IMR-90 (cell line): ENCODE data around the gene DTX3. TPM values are rescaled to one million over a fixed set of nuclear protein-coding genes. Genes with fewer than 3 reads are reported as not detected.

Experiments
- ATAC-seq: fragments of 200-7000 bp; cut with Tn5 transposase; 2 replicates; pipeline ENCODE4 v1.9.1; 2020; ENCODE audit warnings: low read depth, mild to moderate bottlenecking, moderate library complexity
- BruUV-seq: library from RNA; stranded (reverse); fragments of 400-500 nt; replicated peaks from 2 replicates; lab custom pipeline; 2021; lab: Mats Ljungman, UMichigan
- CTCF ChIA-PET: fragments of 300-600 bp; formaldehyde crosslinking; extraction: SDS; loops from one replicate; lab custom pipeline; 2021; ENCODE audit warnings: antibody characterized with exemption; lab: Yijun Ruan, JAX
- POLR2A ChIA-PET: fragments of 300-600 bp; sonication (Branson Sonifier 250); formaldehyde crosslinking; loops from one replicate; lab custom pipeline; 2022; ENCODE audit warnings: antibody characterized with exemption; ENCODE audit not compliant: unreplicated experiment; lab: Charles Lee
- DNase-seq: peaks from one replicate; pipeline ENCODE4 v3.0.0; 2013
- H2AFZ ChIP-seq: replicated peaks from 2 replicates; pipeline ENCODE3; 2013; ENCODE audit warnings: low read length, mild to moderate bottlenecking; ENCODE audit not compliant: poor library complexity
- H2AK5ac ChIP-seq: 2 replicates; pipeline ENCODE4 v1.6.1; 2013; ENCODE audit warnings: low read depth, low read length, inconsistent platforms
- H2AK9ac ChIP-seq: replicated peaks from 2 replicates; pipeline ENCODE3; 2013; ENCODE audit warnings: mild to moderate bottlenecking, low read depth, low read length, moderate library complexity; ENCODE audit not compliant: poor library complexity
- H2BK120ac ChIP-seq: 2 replicates; pipeline ENCODE4 v1.6.1; 2013; ENCODE audit warnings: low read depth, low read length, inconsistent platforms
- H2BK15ac ChIP-seq: 3 replicates; pipeline ENCODE4 v1.6.1; 2013; ENCODE audit warnings: low read depth, low read length, inconsistent platforms
- H2BK20ac ChIP-seq: 2 replicates; pipeline ENCODE4 v1.6.1; 2013; ENCODE audit warnings: low read depth, mild to moderate bottlenecking, inconsistent platforms, low read length, moderate library complexity
- H2BK5ac ChIP-seq: 2 replicates; pipeline ENCODE4 v1.6.1; 2013; ENCODE audit warnings: mild to moderate bottlenecking, low read depth, low read length, inconsistent platforms; ENCODE audit not compliant: poor library complexity, severe bottlenecking
- H3K14ac ChIP-seq: replicated peaks from 2 replicates; pipeline ENCODE4 v1.6.1; 2013; ENCODE audit warnings: low read depth, low read length, inconsistent platforms
- H3K18ac ChIP-seq: 2 replicates; pipeline ENCODE4 v1.6.1; 2013; ENCODE audit warnings: low read depth, low read length, control low read depth
- H3K23ac ChIP-seq: 2 replicates; pipeline ENCODE4 v1.6.1; 2013; ENCODE audit warnings: low read depth, low read length, inconsistent platforms
- H3K27ac ChIP-seq: 2 replicates; pipeline ENCODE4 v1.5.1; 2013; ENCODE audit warnings: mild to moderate bottlenecking, control low read depth, low read length; ENCODE audit not compliant: insufficient read depth
- H3K27me3 ChIP-seq: 2 replicates; pipeline ENCODE4 v1.6.1; 2013; ENCODE audit warnings: low read length; ENCODE audit not compliant: control insufficient read depth, insufficient read depth
- H3K36me3 ChIP-seq: 2 replicates; pipeline ENCODE4 v1.6.1; 2013; ENCODE audit warnings: low read length, mixed read lengths; ENCODE audit not compliant: control insufficient read depth, insufficient read depth
- H3K4ac ChIP-seq: 2 replicates; pipeline ENCODE4 v1.6.1; 2013; ENCODE audit warnings: low read depth, low read length, inconsistent platforms
- H3K4me1 ChIP-seq: 2 replicates; pipeline ENCODE4 v1.6.1; 2013; ENCODE audit warnings: low read length, mixed read lengths; ENCODE audit not compliant: control insufficient read depth, insufficient read depth
- H3K4me2 ChIP-seq: 2 replicates; pipeline ENCODE4 v1.6.1; 2013; ENCODE audit warnings: low read depth, mild to moderate bottlenecking, control low read depth, low read length, moderate library complexity
- H3K4me3 ChIP-seq: 2 replicates; pipeline ENCODE4 v1.5.1; 2013; ENCODE audit warnings: low read depth, mild to moderate bottlenecking, control low read depth, low read length, moderate library complexity; ENCODE audit not compliant: insufficient read depth
- H3K56ac ChIP-seq: 2 replicates; pipeline ENCODE4 v1.6.1; 2013; ENCODE audit warnings: low read length, inconsistent platforms; ENCODE audit not compliant: insufficient read depth; ENCODE audit errors: extremely low read depth
- H3K79me1 ChIP-seq, 2 experiments: 2 replicates each; pipeline ENCODE4 v1.6.1; 2013; ENCODE audit warnings: low read length in 2 of 2, inconsistent platforms in 1 of 2, low read depth in 1 of 2
- H3K9ac ChIP-seq: 2 replicates; pipeline ENCODE4 v1.6.1; 2013; ENCODE audit warnings: low read depth, low read length, control low read depth
- H3K9me1 ChIP-seq: 2 replicates; pipeline ENCODE4 v1.6.1; 2013; ENCODE audit warnings: low read length, inconsistent platforms; ENCODE audit not compliant: insufficient read depth
- H3K9me3 ChIP-seq: 2 replicates; pipeline ENCODE4 v1.6.1; 2013; ENCODE audit warnings: low read length; ENCODE audit not compliant: control insufficient read depth, insufficient read depth
- H4K20me1 ChIP-seq: 2 replicates; pipeline ENCODE4 v1.6.1; 2013; ENCODE audit warnings: low read length, inconsistent platforms; ENCODE audit not compliant: insufficient read depth
- H4K5ac ChIP-seq: 2 replicates; pipeline ENCODE4 v1.6.1; 2013; ENCODE audit warnings: mild to moderate bottlenecking, low read depth, low read length, control low read depth
- H4K8ac ChIP-seq, 2 experiments: 2 replicates each; pipeline ENCODE4 v1.6.1; 2013; ENCODE audit warnings: low read depth in 2 of 2, low read length in 2 of 2, control low read depth in 1 of 2, inconsistent platforms in 1 of 2
- H4K91ac ChIP-seq: 2 replicates; pipeline ENCODE4 v1.6.1; 2013; ENCODE audit warnings: low read depth, low read length, inconsistent platforms; ENCODE audit not compliant: insufficient read depth
- CEBPB ChIP-seq: IDR thresholded peaks from 2 replicates; pipeline ENCODE4 v1.6.1; 2012; ENCODE audit warnings: low read depth, low read length, improper control_type of control experiment
- FOS ChIP-seq: fragments of 150-350 bp; IDR thresholded peaks from 2 replicates; pipeline ENCODE4 v1.6.1; 2016; ENCODE audit warnings: low read depth, low read length
- MXI1 ChIP-seq: IDR thresholded peaks from 2 replicates; pipeline ENCODE4 v1.6.1; 2012; ENCODE audit warnings: low read depth, mild to moderate bottlenecking, low read length, moderate library complexity, borderline replicate concordance
- RFX5 ChIP-seq: IDR thresholded peaks from 2 replicates; pipeline ENCODE4 v1.8.0; 2012; ENCODE audit warnings: low read depth, mild to moderate bottlenecking, low read length, moderate library complexity
- SMC3 ChIP-seq: fragments of 150-350 bp; IDR thresholded peaks from 2 replicates; pipeline ENCODE4 v1.6.1; 2016; ENCODE audit warnings: low read depth, mild to moderate bottlenecking, antibody characterized with exemption, low read length, moderate library complexity
- WGBS, 2 experiments: methylation state at CpG; one replicate each; pipeline versions ENCODE4 v1.1.5 to v1.1.7; 2013; ENCODE audit warnings: missing lambda C conversion rate in 2 of 2; ENCODE audit not compliant: insufficient read length in 1 of 2; ENCODE audit errors: extremely low coverage in 2 of 2; 5-methylcytosine and 5-hydroxymethylcytosine counted together
- dilution Hi-C: fragments of 300-500 bp; cut with HindIII; formaldehyde crosslinking; loops from one replicate; pipeline ENCODE4 v1.14.3; 2018; ENCODE audit warnings: low sequenced_read_pairs; ENCODE audit not compliant: unreplicated experiment
- in situ Hi-C: fragments of 300-500 bp; cut with MboI; formaldehyde crosslinking; loops from 3 replicates; pipeline ENCODE4 v1.14.3; 2019; ENCODE audit warnings: low sequenced_read_pairs, inconsistent platforms, mixed read lengths
- intact Hi-C: fragments of 100-400 bp; cut with micrococcal nuclease; formaldehyde crosslinking; loops from 2 replicates; pipeline ENCODE4 v1.10.0; 2022
- polyA plus RNA-seq, 3 experiments: library from polyadenylated mRNA; depleted of rRNA; stranded (reverse); fragments of >200 nt; gene quantifications; 2 replicates each; pipeline ENCODE4 v1.2.3, GENCODE V29; 2012; ENCODE audit warnings: low replicate concordance in 1 of 3
- total RNA-seq: library from RNA; depleted of rRNA; stranded (reverse); fragments of >200 nt; gene quantifications from 2 replicates; pipeline ENCODE4 v1.2.3, GENCODE V29; 2012
- TF ChIP-seq, protein P1 (sequence below): fragments of 150-350 bp; IDR thresholded peaks from 2 replicates; pipeline ENCODE4 v1.6.1; 2016; ENCODE audit warnings: low read depth, mild to moderate bottlenecking, low read length, moderate library complexity, borderline replicate concordance

Gene DTX3
- total and polyA plus RNA-seq, 2 of the 4 experiments (the other 2 are of a cell fraction): 2.9 to 14.6 TPM

DNA sequence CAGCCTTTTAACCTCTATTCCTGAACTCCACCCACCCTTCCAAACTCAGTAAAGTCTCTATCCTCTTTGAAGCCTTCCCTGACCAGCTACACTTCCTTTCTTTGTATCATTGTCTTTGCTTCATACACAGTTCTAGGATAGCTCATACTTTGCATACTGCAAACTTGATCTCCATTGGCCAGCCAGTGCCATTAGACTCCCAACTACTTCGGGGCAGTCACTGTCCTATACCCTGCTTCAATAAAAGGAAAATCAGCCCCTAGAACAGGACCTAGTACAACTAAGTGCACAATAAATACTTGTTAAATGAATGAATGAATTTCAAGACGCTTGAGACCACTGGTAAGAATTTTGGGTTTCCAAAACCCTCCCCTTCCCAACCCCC lies 14.2 kb upstream of the DTX3 start:
- no peaks in the 10 kb centered on the region for H3K9me3 ChIP-seq
- peaks cover 11% of the 10 kb centered on the region for H3K9me1 ChIP-seq
- H2BK5ac ChIP-seq: no peak overlapping the region
- peak overlapping the region; percentile 66 to 91 for H4K8ac ChIP-seq
- H3K56ac ChIP-seq: 0 out of 2 replicates have a peak overlapping the region, but pooled peaks have one; percentile 43
- no peak for TF ChIP-seq CEBPB
- TF ChIP-seq SMC3: no peak
- no peak for TF ChIP-seq RFX5
- TF ChIP-seq, protein P1, sequence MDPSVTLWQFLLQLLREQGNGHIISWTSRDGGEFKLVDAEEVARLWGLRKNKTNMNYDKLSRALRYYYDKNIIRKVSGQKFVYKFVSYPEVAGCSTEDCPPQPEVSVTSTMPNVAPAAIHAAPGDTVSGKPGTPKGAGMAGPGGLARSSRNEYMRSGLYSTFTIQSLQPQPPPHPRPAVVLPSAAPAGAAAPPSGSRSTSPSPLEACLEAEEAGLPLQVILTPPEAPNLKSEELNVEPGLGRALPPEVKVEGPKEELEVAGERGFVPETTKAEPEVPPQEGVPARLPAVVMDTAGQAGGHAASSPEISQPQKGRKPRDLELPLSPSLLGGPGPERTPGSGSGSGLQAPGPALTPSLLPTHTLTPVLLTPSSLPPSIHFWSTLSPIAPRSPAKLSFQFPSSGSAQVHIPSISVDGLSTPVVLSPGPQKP: no peak
- TF ChIP-seq MXI1: no peak
- no peak for TF ChIP-seq FOS
- ATAC-seq: no peak
- H3K36me3 ChIP-seq: peaks cover 2% of the 10 kb centered on the region; the same call in 1 of the 2 replicates
- H2BK20ac ChIP-seq: no peak overlapping the region
- H3K18ac ChIP-seq: no peak overlapping the region
- in situ Hi-C loops (no loop called here), dilution Hi-C loops (no loop called here), intact Hi-C loops (no loop called here)
- H3K9ac ChIP-seq: 0 out of 2 replicates have a peak overlapping the region, but pooled peaks have one; percentile 11
- H4K91ac ChIP-seq: no peak overlapping the region
- peak overlapping the region; percentile 35; the same call in 1 of the 2 replicates for H4K5ac ChIP-seq
- peaks cover 18% of the 10 kb centered on the region for H3K27me3 ChIP-seq
- peak overlapping the region; percentile 88 for H3K4me3 ChIP-seq
- H2AFZ ChIP-seq: peak overlapping the region; percentile 99
- CTCF ChIA-PET: no interaction called here
- H2BK120ac ChIP-seq: no peak overlapping the region
- H4K20me1 ChIP-seq: no peaks in the 10 kb centered on the region
- POLR2A ChIA-PET: no interaction called here
- peak overlapping the region; percentile 7; the same call in 1 of the 2 replicates for H3K23ac ChIP-seq
- DNase-seq: no peak
- peaks cover 15 to 25% of the 10 kb centered on the region in 2 experiments; a peak in 3 of 4 replicates for H3K79me1 ChIP-seq
- 0 out of 3 replicates have a peak overlapping the region, but pooled peaks have one; percentile 2 for H2BK15ac ChIP-seq
- H3K4ac ChIP-seq: no peak overlapping the region
- peaks cover 5% of the 10 kb centered on the region; the same call in 1 of the 2 replicates for H3K4me1 ChIP-seq
- H2AK5ac ChIP-seq: no peak overlapping the region
- WGBS, 2 experiments: no CpG with 5 or more reads among the region's 2 CpGs
- peak overlapping the region; percentile 25; the same call in 1 of the 2 replicates for H3K14ac ChIP-seq
- BruUV-seq: no TSS peak
- H3K4me2 ChIP-seq: peak overlapping the region; percentile 86
- no peak overlapping the region for H3K27ac ChIP-seq
- H2AK9ac ChIP-seq: peak overlapping the region; percentile 22
